Endodermal cell (in vitro differentiated cells): ENCODE measurements around the gene LRGUK. TPM values are rescaled to one million over a fixed set of nuclear protein-coding genes. Genes with fewer than 3 reads are reported as not detected.
A peak's percentile ranks its signal among the peaks of the same experiment; 100 is the strongest.
"Not testable (repeated sequence)": the region's sequence is repeated elsewhere in the genome, so short reads cannot be mapped to it uniquely, and the experiment has no call there.

Experiments used
- DNase-seq: peaks from one replicate; pipeline ENCODE4 v3.0.0-alpha.2; 2017
- H3K27ac ChIP-seq: 2 replicates; pipeline ENCODE4 v1.5.1; 2013; ENCODE audit warnings: mild to moderate bottlenecking, low read depth, low read length, moderate library complexity
- H3K27me3 ChIP-seq: 2 replicates; pipeline ENCODE4 v1.6.1; 2013; ENCODE audit warnings: mild to moderate bottlenecking, low read length, moderate library complexity; ENCODE audit not compliant: insufficient read depth, control insufficient read depth, poor library complexity, severe bottlenecking
- H3K36me3 ChIP-seq: 2 replicates; pipeline ENCODE4 v1.7.0; 2013; ENCODE audit warnings: mild to moderate bottlenecking, low read length, moderate library complexity; ENCODE audit not compliant: control insufficient read depth, insufficient read depth
- H3K4me1 ChIP-seq: one replicate; pipeline ENCODE4 v1.7.0; 2013; ENCODE audit warnings: low read length; ENCODE audit not compliant: control insufficient read depth, insufficient read depth
- H3K4me3 ChIP-seq: 2 replicates; pipeline ENCODE4 v1.5.1; 2013; ENCODE audit warnings: mild to moderate bottlenecking, low read length, moderate library complexity
- H3K9ac ChIP-seq: 2 replicates; pipeline ENCODE4 v1.6.1; 2013; ENCODE audit warnings: mild to moderate bottlenecking, low read length, moderate library complexity; ENCODE audit not compliant: poor library complexity, severe bottlenecking; ENCODE audit errors: extremely low read depth
- H3K9me3 ChIP-seq: 2 replicates; pipeline ENCODE4 v1.6.1; 2013; ENCODE audit warnings: mild to moderate bottlenecking, low read length, moderate library complexity; ENCODE audit not compliant: control insufficient read depth
- H3K27ac Mint-ChIP-seq: 2 replicates; pipeline ENCODE4 v1.8.0; 2020; ENCODE audit warnings: mixed read lengths
- H3K27me3 Mint-ChIP-seq: 2 replicates; pipeline ENCODE4 v1.8.0; 2021; ENCODE audit warnings: mild to moderate bottlenecking, mixed read lengths; ENCODE audit not compliant: insufficient read depth
- H3K36me3 Mint-ChIP-seq: 2 replicates; pipeline ENCODE4 v1.8.0; 2020; ENCODE audit warnings: low read depth, mixed read lengths
- H3K4me1 Mint-ChIP-seq: 2 replicates; pipeline ENCODE4 v1.8.0; 2020; ENCODE audit warnings: mixed read lengths
- H3K4me3 Mint-ChIP-seq: 2 replicates; pipeline ENCODE4 v1.8.0; 2020; ENCODE audit warnings: mild to moderate bottlenecking, moderate library complexity, mixed read lengths
- H3K9me3 Mint-ChIP-seq: 2 replicates; pipeline ENCODE4 v1.8.0; 2020; ENCODE audit warnings: mild to moderate bottlenecking, mixed read lengths
- CTCF ChIP-seq: fragments of 200-600 bp; sonication (generic); conservative IDR thresholded peaks from 2 replicates; pipeline ENCODE4 v1.5.0; 2021; ENCODE audit warnings: antibody characterized with exemption, mild to moderate bottlenecking
- WGBS, 2 experiments: methylation state at CpG; one replicate each; pipeline versions ENCODE4 v1.1.5 to v1.1.7; 2013; ENCODE audit warnings: missing lambda C conversion rate in 2 of 2, mixed read lengths in 1 of 2; ENCODE audit not compliant: insufficient coverage in 1 of 2, insufficient read length in 1 of 2; 5-methylcytosine and 5-hydroxymethylcytosine counted together
- long read RNA-seq, 4 experiments: library from polyadenylated mRNA in 2 of 4; library from RNA in 1 of 4; library from capped mRNA in 1 of 4; stranded (forward) in 3 of 4; unstranded in 1 of 4; transcript quantifications; one replicate each; pipeline ENCODE4 v2.0.0, GENCODE V29; 2020 to 2021; ENCODE audit warnings: inconsistent platforms in 1 of 4
- polyA plus RNA-seq, 2 experiments: library from polyadenylated mRNA; stranded (reverse); fragments of 50-300 nt; gene quantifications; one replicate each; pipeline ENCODE4 v1.2.3, GENCODE V29; 2013
- total RNA-seq, 2 donors: library from RNA; stranded (reverse); fragmentation: NEBNext Ultra II Directional in 1 of 2; extraction: Animal tissue kit (Norgen Biotek cat#: 25700) in 1 of 2; gene quantifications; 2 replicates in 1 of 2; 3 replicates in 1 of 2; pipeline ENCODE4 v1.2.1, GENCODE V29; 2021

Gene LRGUK
- total RNA-seq: 1 to 10 TPM in 1 of 2 donors, under 1 TPM in 1; 0.89 to 1.3 TPM
- polyA plus RNA-seq (2013, experiment 1 of 2): 1.1 TPM
- 1.0 TPM for polyA plus RNA-seq (2013, experiment 2 of 2)
- long read RNA-seq, experiment 1: 0 reads
- long read RNA-seq, experiment 2: 0 reads
- long read RNA-seq, experiment 3, partial matches to known transcripts: 0 of 5 reads
- long read RNA-seq, experiment 3, other reads (novel, unspliced or antisense): 2 of 5 reads
- long read RNA-seq, experiment 4, partial matches to known transcripts: 1 of 1 reads
- long read RNA-seq, experiment 4, other reads (novel, unspliced or antisense): 0 of 1 reads

GRCh38 chr7:134126966-134127848, at the start of gene LRGUK:
Gene LRGUK, plus strand, starts transcription at chr7:134127340. Its CDS starts 28 bp downstream, at chr7:134127368.
- Histone ChIP-seq H3K36me3 (no peaks in the 10 kb centered on the region), H3K9ac (peak within 1 kb of the TSS; percentile 28), H3K4me3 (peak within 1 kb of the TSS; percentile 93), H3K27ac (peak within 1 kb of the TSS; percentile 71), H3K4me1 (no peaks in the 10 kb centered on the region), H3K9me3 (no peaks in the 10 kb centered on the region), H3K27me3 (peaks cover 20% of the 10 kb centered on the region)
- peak; percentile 96 for DNase-seq
- peaks cover 35% of the 10 kb centered on the region for H3K27me3 Mint-ChIP-seq
- H3K4me1 Mint-ChIP-seq: peaks cover 31% of the 10 kb centered on the region
- H3K27ac Mint-ChIP-seq: no peak within 1 kb of the TSS
- WGBS, 2 experiments: 3 to 12% methylated on average over 30 to 43 of the region's 43 CpGs
- no peak for TF ChIP-seq CTCF
- H3K4me3 Mint-ChIP-seq: peak within 1 kb of the TSS; percentile 71
- H3K36me3 Mint-ChIP-seq: no peaks in the 10 kb centered on the region
- H3K9me3 Mint-ChIP-seq: no peaks in the 10 kb centered on the region

GRCh38 chr7:134077560-134077959, 49.6 kb upstream of the LRGUK start:
- H3K4me3 Mint-ChIP-seq, H3K27ac ChIP-seq, H3K27ac Mint-ChIP-seq, H3K27me3 Mint-ChIP-seq, H3K27me3 ChIP-seq, DNase-seq, H3K4me1 ChIP-seq, H3K4me3 ChIP-seq, H3K36me3 ChIP-seq, H3K9ac ChIP-seq: not testable (repeated sequence)
- peaks cover 14% of the 10 kb centered on the region for H3K4me1 Mint-ChIP-seq
- peaks cover 16% of the 10 kb centered on the region for H3K9me3 Mint-ChIP-seq
- H3K9me3 ChIP-seq: peaks cover 20% of the 10 kb centered on the region
- H3K36me3 Mint-ChIP-seq: peaks cover 37% of the 10 kb centered on the region
- 98 to 100% methylated on average over 1 to 2 of the region's 2 CpGs for WGBS, 2 experiments

- Histone ChIP-seq H3K27ac (no peak overlapping the region), H3K36me3 (peaks cover 6% of the 10 kb centered on the region), H3K9me3 (peaks cover 20% of the 10 kb centered on the region), H3K9ac (no peak overlapping the region), H3K27me3 (no peaks in the 10 kb centered on the region), H3K4me3 (no peak overlapping the region), H3K4me1 (no peaks in the 10 kb centered on the region)
- Mint-ChIP-seq H3K27ac (no peak overlapping the region), H3K4me1 (peaks cover 7% of the 10 kb centered on the region), H3K27me3 (no peaks in the 10 kb centered on the region), H3K4me3 (no peak overlapping the region), H3K9me3 (peaks cover 21% of the 10 kb centered on the region), H3K36me3 (peaks cover 35% of the 10 kb centered on the region)
- no peak for DNase-seq
- TF ChIP-seq CTCF: no peak
- 82 to 86% methylated on average over 1 to 2 of the region's 2 CpGs for WGBS, 2 experiments
Observed at GRCh38 chr7:134078991-134079390, 48.1 kb upstream of the LRGUK start.
